ENCODE measurements around the gene SS18.

Gene SS18

GRCh38 chr18:26003817-26004216 lies 86.6 kb downstream of the SS18 start:
- Histone ChIP-seq H2AFZ (ENCODE audit: low read length, unreplicated experiment) (no peak overlapping the region), H3K79me2 (ENCODE audit: control insufficient read depth, insufficient read depth, low read length, unreplicated experiment) (no peaks in the 10 kb centered on the region), H3K36me3 (ENCODE audit: insufficient read depth, low read length) (no peaks in the 10 kb centered on the region), H3K4me1 (ENCODE audit: control insufficient read depth, insufficient read depth, low read length, unreplicated experiment) (no peaks in the 10 kb centered on the region), H3K27ac (ENCODE audit: low read depth, low read length) (no peak overlapping the region), H3K4me3 (ENCODE audit: low read depth, low read length) (no peak overlapping the region), H3K27me3 (ENCODE audit: insufficient read depth, low read length) (no peaks in the 10 kb centered on the region)

- Histone ChIP-seq H2AFZ (ENCODE audit: low read length, unreplicated experiment) (no peak overlapping the region), H3K27ac (ENCODE audit: low read depth, low read length) (no peak overlapping the region), H3K79me2 (ENCODE audit: control insufficient read depth, insufficient read depth, low read length, unreplicated experiment) (no peaks in the 10 kb centered on the region), H3K4me3 (ENCODE audit: low read depth, low read length) (no peak overlapping the region), H3K27me3 (ENCODE audit: insufficient read depth, low read length) (no peaks in the 10 kb centered on the region), H3K4me1 (ENCODE audit: control insufficient read depth, insufficient read depth, low read length, unreplicated experiment) (no peaks in the 10 kb centered on the region), H3K36me3 (ENCODE audit: insufficient read depth, low read length) (no peaks in the 10 kb centered on the region)
Measured at GRCh38 chr18:26003356-26003755, 87.1 kb downstream of the SS18 start.

GRCh38 chr18:26002375-26002910 lies 88.0 kb downstream of the SS18 start:
- Histone ChIP-seq H3K36me3 (ENCODE audit: insufficient read depth, low read length) (no peaks in the 10 kb centered on the region), H3K27me3 (ENCODE audit: insufficient read depth, low read length) (no peaks in the 10 kb centered on the region), H2AFZ (ENCODE audit: low read length, unreplicated experiment) (no peak overlapping the region), H3K79me2 (ENCODE audit: control insufficient read depth, insufficient read depth, low read length, unreplicated experiment) (no peaks in the 10 kb centered on the region), H3K4me3 (ENCODE audit: low read depth, low read length) (no peak overlapping the region), H3K4me1 (ENCODE audit: control insufficient read depth, insufficient read depth, low read length, unreplicated experiment) (no peaks in the 10 kb centered on the region), H3K27ac (ENCODE audit: low read depth, low read length) (no peak overlapping the region)

GRCh38 chr18:25998461-25998860 lies 92.0 kb downstream of the SS18 start:
- no peak overlapping the region for H2AFZ ChIP-seq (ENCODE audit: low read length, unreplicated experiment)
- H3K4me3 ChIP-seq (ENCODE audit: low read depth, low read length): no peak overlapping the region
- H3K4me1 ChIP-seq (ENCODE audit: control insufficient read depth, insufficient read depth, low read length, unreplicated experiment): no peaks in the 10 kb centered on the region
- H3K79me2 ChIP-seq (ENCODE audit: control insufficient read depth, insufficient read depth, low read length, unreplicated experiment): no peaks in the 10 kb centered on the region
- no peak overlapping the region for H3K27ac ChIP-seq (ENCODE audit: low read depth, low read length)
- no peaks in the 10 kb centered on the region for H3K36me3 ChIP-seq (ENCODE audit: insufficient read depth, low read length)
- H3K27me3 ChIP-seq (ENCODE audit: insufficient read depth, low read length): no peaks in the 10 kb centered on the region

GRCh38 chr18:25992566-25992965 lies 97.8 kb downstream of the SS18 start:
- H3K4me3 ChIP-seq (ENCODE audit: low read depth, low read length): no peak overlapping the region
- no peaks in the 10 kb centered on the region for H3K27me3 ChIP-seq (ENCODE audit: insufficient read depth, low read length)
- H3K27ac ChIP-seq (ENCODE audit: low read depth, low read length): no peak overlapping the region
- no peaks in the 10 kb centered on the region for H3K79me2 ChIP-seq (ENCODE audit: control insufficient read depth, insufficient read depth, low read length, unreplicated experiment)
- H3K36me3 ChIP-seq (ENCODE audit: insufficient read depth, low read length): no peaks in the 10 kb centered on the region
- H3K4me1 ChIP-seq (ENCODE audit: control insufficient read depth, insufficient read depth, low read length, unreplicated experiment): no peaks in the 10 kb centered on the region
- no peak overlapping the region for H2AFZ ChIP-seq (ENCODE audit: low read length, unreplicated experiment)

- no peaks in the 10 kb centered on the region for H3K36me3 ChIP-seq (ENCODE audit: insufficient read depth, low read length)
- no peaks in the 10 kb centered on the region for H3K79me2 ChIP-seq (ENCODE audit: control insufficient read depth, insufficient read depth, low read length, unreplicated experiment)
- H3K27ac ChIP-seq (ENCODE audit: low read depth, low read length): no peak overlapping the region
- no peak overlapping the region for H2AFZ ChIP-seq (ENCODE audit: low read length, unreplicated experiment)
- H3K27me3 ChIP-seq (ENCODE audit: insufficient read depth, low read length): no peaks in the 10 kb centered on the region
- H3K4me1 ChIP-seq (ENCODE audit: control insufficient read depth, insufficient read depth, low read length, unreplicated experiment): no peaks in the 10 kb centered on the region
- no peak overlapping the region for H3K4me3 ChIP-seq (ENCODE audit: low read depth, low read length)
Measured at GRCh38 chr18:25990473-25990872, 99.9 kb downstream of the SS18 start.

- H3K36me3 ChIP-seq (ENCODE audit: insufficient read depth, low read length): no peaks in the 10 kb centered on the region
- H3K27me3 ChIP-seq (ENCODE audit: insufficient read depth, low read length): peaks cover 8% of the 10 kb centered on the region; the same call in 1 of the 2 replicates
- H3K27ac ChIP-seq (ENCODE audit: low read depth, low read length): no peak overlapping the region
- H3K4me3 ChIP-seq (ENCODE audit: low read depth, low read length): no peak overlapping the region
- no peak overlapping the region for H2AFZ ChIP-seq (ENCODE audit: low read length, unreplicated experiment)
- H3K4me1 ChIP-seq (ENCODE audit: control insufficient read depth, insufficient read depth, low read length, unreplicated experiment): no peaks in the 10 kb centered on the region
- no peaks in the 10 kb centered on the region for H3K79me2 ChIP-seq (ENCODE audit: control insufficient read depth, insufficient read depth, low read length, unreplicated experiment)
Measured at GRCh38 chr18:25985707-25986394, 104.6 kb downstream of the SS18 start.

- no peak overlapping the region for H3K27ac ChIP-seq (ENCODE audit: low read depth, low read length)
- H3K4me1 ChIP-seq (ENCODE audit: control insufficient read depth, insufficient read depth, low read length, unreplicated experiment): no peaks in the 10 kb centered on the region
- H3K79me2 ChIP-seq (ENCODE audit: control insufficient read depth, insufficient read depth, low read length, unreplicated experiment): no peaks in the 10 kb centered on the region
- H3K36me3 ChIP-seq (ENCODE audit: insufficient read depth, low read length): no peaks in the 10 kb centered on the region
- peaks cover 8% of the 10 kb centered on the region; the same call in 1 of the 2 replicates for H3K27me3 ChIP-seq (ENCODE audit: insufficient read depth, low read length)
- no peak overlapping the region for H2AFZ ChIP-seq (ENCODE audit: low read length, unreplicated experiment)
- H3K4me3 ChIP-seq (ENCODE audit: low read depth, low read length): no peak overlapping the region
Measured at GRCh38 chr18:25983730-25984129, 106.7 kb downstream of the SS18 start.

- no peak overlapping the region for H3K27ac ChIP-seq (ENCODE audit: low read depth, low read length)
Measured at GRCh38 chr18:25982961-25983360, 107.5 kb downstream of the SS18 start.

GRCh38 chr18:25982153-25982552 lies 108.3 kb downstream of the SS18 start:
- Histone ChIP-seq H3K27me3 (ENCODE audit: insufficient read depth, low read length) (peaks cover 8% of the 10 kb centered on the region; the same call in 1 of the 2 replicates), H3K4me1 (ENCODE audit: control insufficient read depth, insufficient read depth, low read length, unreplicated experiment) (no peaks in the 10 kb centered on the region), H3K4me3 (ENCODE audit: low read depth, low read length) (no peak overlapping the region), H2AFZ (ENCODE audit: low read length, unreplicated experiment) (no peak overlapping the region), H3K27ac (ENCODE audit: low read depth, low read length) (no peak overlapping the region), H3K79me2 (ENCODE audit: control insufficient read depth, insufficient read depth, low read length, unreplicated experiment) (no peaks in the 10 kb centered on the region), H3K36me3 (ENCODE audit: insufficient read depth, low read length) (no peaks in the 10 kb centered on the region)

More at GRCh38 chr18:25982961-25983360, 107.5 kb downstream of the SS18 start:
- no peaks in the 10 kb centered on the region for H3K4me1 ChIP-seq (ENCODE audit: control insufficient read depth, insufficient read depth, low read length, unreplicated experiment)
- H3K79me2 ChIP-seq (ENCODE audit: control insufficient read depth, insufficient read depth, low read length, unreplicated experiment): no peaks in the 10 kb centered on the region
- no peaks in the 10 kb centered on the region for H3K36me3 ChIP-seq (ENCODE audit: insufficient read depth, low read length)
- no peak overlapping the region for H2AFZ ChIP-seq (ENCODE audit: low read length, unreplicated experiment)
- H3K4me3 ChIP-seq (ENCODE audit: low read depth, low read length): no peak overlapping the region
- peaks cover 8% of the 10 kb centered on the region; the same call in 1 of the 2 replicates for H3K27me3 ChIP-seq (ENCODE audit: insufficient read depth, low read length)

GRCh38 chr18:25979369-25980040 lies 110.9 kb downstream of the SS18 start:
- Histone ChIP-seq H3K79me2 (ENCODE audit: control insufficient read depth, insufficient read depth, low read length, unreplicated experiment) (no peaks in the 10 kb centered on the region), H3K4me1 (ENCODE audit: control insufficient read depth, insufficient read depth, low read length, unreplicated experiment) (no peaks in the 10 kb centered on the region), H2AFZ (ENCODE audit: low read length, unreplicated experiment) (no peak overlapping the region), H3K27me3 (ENCODE audit: insufficient read depth, low read length) (peaks cover 8% of the 10 kb centered on the region; the same call in 1 of the 2 replicates), H3K36me3 (ENCODE audit: insufficient read depth, low read length) (no peaks in the 10 kb centered on the region), H3K27ac (ENCODE audit: low read depth, low read length) (no peak overlapping the region), H3K4me3 (ENCODE audit: low read depth, low read length) (no peak overlapping the region)
